ENCODE results near the gene ALAD.
A peak's percentile ranks its signal among the peaks of the same experiment; 100 is the strongest.
"Not testable (repeated sequence)": the region's sequence is repeated elsewhere in the genome, so short reads cannot be mapped to it uniquely, and the experiment has no call there.

Gene ALAD

GRCh38 chr9:113372059-113372458 lies 29.0 kb downstream of the ALAD start:
- no peak for DNase-seq

DNA sequence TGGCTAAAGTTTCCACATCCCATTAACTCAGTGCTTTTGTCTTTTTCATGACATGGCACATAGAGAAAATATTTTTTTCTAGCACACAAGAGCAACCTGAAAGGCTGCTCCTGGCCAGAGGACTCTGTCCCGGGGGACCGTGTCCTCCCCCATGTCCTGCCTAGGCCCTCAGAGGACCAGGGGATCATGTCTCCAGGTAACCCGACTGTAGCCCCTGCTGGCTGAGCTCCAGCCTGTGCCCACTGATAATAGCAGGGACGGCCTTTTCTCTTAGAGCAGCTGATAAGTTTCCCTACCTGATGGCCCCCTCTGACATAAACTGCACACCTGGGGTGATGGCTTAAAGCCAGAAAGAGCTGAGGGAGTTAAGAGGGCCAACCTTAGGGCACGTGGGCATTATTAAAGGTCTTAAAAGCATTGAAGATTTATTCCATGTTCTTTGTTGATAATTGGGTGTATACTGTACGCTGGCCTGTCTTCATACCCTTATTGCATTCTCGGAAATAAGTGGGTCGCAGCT lies 30.2 kb downstream of the ALAD start:
- DNase-seq, result no peak

DNA sequence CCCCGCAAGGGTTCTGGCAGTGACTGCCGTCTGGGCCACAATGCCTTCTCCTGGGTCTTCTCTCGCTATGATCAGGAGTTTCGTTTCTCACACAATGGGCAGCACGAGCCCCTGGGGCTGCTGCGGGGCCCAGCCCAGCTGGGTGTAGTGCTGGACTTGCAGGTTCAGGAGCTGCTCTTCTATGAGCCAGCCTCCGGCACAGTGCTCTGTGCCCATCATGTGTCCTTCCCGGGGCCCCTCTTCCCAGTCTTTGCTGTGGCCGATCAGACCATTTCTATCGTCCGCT lies 31.3 kb downstream of the ALAD start:
- DNase-seq, result no peak

GRCh38 chr9:113368982-113369854 lies 31.9 kb downstream of the ALAD start:
- no peak for DNase-seq

GRCh38 chr9:113368348-113368981 lies 32.6 kb downstream of the ALAD start:
- no peak for DNase-seq

DNA sequence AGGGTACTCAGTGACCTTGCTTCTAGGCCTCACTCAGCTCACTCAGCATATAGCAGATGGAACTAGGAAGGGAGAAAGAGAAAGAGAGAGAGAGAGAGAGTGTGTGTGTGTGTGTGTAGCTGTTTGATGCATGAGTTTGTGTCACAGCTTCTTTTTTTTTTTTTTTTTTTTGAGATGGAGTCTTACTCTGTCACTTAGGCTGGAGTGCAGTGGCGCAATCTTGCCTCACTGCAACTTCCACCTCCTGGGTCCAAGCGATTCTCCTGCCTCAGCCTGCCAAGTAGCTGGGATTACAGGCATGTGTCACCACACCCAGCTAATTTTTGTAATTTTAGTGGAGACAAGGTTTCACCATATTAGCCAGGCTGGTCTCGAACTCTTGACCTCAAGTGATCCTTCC lies 35.4 kb downstream of the ALAD start:
- DNase-seq, result not testable (repeated sequence)

DNA sequence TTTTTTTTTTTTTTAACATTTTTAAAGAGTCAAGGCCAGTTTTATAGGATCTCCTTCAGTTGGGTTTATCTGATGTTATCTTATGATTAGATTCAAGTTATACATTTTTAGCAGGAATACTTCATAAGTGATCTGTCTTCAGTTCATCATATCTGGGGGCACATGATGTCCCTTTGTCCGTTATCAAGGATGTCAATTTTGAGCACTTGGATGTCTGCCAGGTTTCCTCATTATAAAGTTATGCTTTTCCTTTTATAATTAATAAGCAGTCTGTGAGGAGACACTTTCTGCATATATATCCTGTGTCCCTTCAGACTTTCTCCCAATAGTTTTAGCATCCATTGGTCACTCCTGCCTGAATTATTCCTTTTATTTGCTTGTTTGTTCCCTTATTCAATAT lies 36.1 kb downstream of the ALAD start:
- no peak for DNase-seq

DNA sequence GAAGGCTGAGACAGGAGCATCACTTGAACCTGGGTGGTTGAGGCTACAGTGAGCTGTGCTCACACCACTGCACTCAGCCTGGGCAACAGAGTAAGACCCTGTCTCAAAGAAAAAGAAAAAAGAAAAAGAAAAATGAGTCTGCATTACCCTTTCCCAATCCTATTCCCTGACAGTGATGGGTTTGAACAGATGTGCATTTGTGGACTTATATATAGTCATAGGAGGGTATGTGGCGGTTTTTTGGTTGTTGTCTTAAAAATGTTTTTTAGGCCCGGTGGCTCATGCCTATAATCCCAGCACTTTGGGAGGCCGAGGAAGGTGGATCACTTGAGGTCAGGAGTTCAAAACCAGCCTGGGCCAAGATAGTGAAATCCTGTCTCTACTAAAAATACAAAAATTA lies 37.7 kb downstream of the ALAD start:
- no peak for DNase-seq

GRCh38 chr9:113361304-113362018 lies 39.6 kb downstream of the ALAD start:
- no peak for DNase-seq

GRCh38 chr9:113360242-113360842 lies 40.7 kb downstream of the ALAD start:
- DNase-seq, result no peak

DNA sequence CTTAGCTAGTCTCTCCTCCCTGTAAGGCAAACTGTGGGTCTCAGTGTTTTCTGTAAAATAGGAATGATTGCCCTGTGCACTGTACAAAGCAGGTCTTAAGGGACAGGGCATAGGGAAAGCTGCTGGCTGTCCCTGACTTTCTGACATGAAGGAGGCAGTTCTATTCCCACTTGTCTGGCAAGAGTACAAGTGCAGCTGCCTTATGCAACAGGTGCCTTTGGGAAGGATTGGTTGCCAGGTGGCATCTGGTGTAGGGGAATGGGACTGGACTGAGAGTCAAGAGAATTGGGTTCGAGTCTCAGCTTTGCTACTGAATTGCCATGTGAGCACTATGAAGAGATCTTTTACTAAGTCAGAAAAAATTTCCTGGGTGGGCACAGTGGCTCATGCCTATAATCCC lies 41.7 kb downstream of the ALAD start:
- DNase-seq, result no peak

- DNase-seq, result no peak
Observed at GRCh38 chr9:113356686-113357292, 44.3 kb downstream of the ALAD start.

- no peak for DNase-seq
Observed at GRCh38 chr9:113355040-113355596, 46.0 kb downstream of the ALAD start.

DNA sequence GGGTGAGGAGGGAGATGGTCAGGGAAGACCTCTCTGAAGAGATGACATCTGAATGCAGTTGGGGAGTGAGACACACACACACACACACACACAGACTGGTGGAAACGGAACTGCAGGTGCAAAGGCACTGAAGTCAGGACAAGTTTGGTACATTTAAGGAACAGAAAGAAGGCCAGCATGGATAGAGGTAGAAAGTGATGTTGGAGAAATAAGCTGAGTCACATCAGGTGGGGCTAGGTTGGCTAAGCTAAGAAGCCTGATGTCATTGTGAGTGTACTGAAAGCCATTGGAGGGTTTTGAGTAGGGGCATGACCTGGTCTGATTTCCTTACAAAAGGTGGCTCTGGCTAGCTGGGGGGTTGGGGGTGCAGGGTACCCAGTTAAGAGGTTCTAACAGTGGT lies 48.7 kb downstream of the ALAD start:
- no peak for DNase-seq

DNA sequence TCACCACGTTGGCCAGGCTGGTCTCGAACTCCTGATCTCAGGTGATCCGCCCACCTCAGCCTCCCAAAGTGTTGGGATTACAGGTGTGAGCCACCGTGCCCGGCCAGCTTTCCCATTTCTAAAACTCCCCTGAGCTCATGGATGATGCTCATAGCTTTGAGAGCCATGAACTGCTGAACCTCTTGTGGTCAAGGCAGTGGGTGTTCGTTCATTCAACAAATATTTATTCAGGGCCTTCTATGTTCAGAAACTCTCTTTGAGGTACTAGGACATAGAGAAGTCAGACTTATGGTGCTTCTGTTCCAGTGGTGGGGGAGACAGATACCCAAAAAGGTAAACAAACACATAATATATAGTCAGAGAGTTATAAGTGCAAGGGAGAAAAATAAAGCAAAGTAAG lies 49.1 kb downstream of the ALAD start:
- DNase-seq, result no peak

- peak in 2 of 6 experiments; percentile 4 to 16 for DNase-seq
Observed at GRCh38 chr9:113350937-113351336, 50.1 kb downstream of the ALAD start.

DNA sequence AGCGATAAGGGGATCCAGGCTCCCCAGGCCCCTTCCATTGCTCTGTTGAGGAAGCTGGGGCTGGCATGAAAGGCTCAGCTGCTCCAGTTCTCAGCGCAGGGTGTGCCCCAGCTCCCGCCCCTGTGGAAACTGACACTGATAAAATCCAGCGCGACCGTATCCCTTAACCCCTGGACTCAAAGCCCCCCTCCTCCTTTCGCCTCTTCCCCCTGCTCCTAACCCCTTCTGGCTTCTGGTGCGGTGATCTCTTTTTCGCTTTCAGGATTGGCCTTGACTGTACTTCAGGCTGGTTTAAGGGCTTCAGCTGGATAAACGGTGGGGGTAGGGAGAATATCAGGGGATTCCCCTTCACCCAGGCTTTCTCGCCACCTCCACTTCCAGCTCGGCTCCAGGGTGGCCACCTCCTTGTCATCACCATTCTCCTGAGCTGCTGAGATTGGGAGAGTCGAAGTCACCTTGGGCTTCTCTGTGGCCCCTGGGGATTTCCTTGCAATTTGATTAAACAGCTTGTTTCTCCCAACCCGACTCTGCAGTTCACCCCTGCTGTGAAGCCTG lies 50.9 kb downstream of the ALAD start:
- DNase-seq, result no peak

DNA sequence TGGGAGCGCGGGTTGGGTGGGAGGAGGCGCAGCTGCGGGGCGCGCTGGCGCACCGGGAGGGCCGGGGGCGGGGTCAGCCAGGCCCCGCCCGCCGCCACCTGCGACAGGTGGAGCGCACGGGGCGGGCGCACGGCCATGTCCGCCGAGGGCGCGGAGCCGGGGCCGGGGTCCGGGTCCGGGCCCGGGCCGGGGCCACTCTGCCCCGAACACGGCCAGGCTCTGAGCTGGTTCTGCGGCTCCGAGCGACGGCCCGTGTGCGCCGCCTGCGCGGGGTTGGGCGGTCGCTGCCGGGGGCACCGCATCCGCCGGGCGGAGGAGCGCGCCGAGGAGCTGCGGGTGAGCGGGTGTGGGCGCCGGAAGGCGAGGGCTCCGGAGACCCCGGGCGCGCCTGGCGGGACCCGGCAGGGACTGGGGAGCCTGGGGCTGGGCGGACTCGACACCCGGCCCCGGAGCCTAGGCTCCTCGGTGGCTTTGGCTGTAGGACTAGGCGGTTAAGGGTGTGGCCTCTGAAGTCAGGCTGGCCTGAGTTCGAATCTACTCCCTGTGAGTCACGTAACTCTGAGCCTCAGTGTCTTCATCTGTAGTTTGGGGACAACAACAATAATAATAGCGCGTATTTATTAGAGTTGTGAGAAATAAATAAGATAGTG lies 51.5 kb downstream of the ALAD start, which contains the start of gene BSPRY:
Gene BSPRY, plus strand, starts transcription at position 97 of the 650 bp plus-strand sequence. Its CDS starts 39 bp downstream, at position 136.
- DNase-seq, result peak in 3 of 6 experiments; percentile 10 to 43 (median 31)

GRCh38 chr9:113349066-113349444 lies 52.0 kb downstream of the ALAD start:
- DNase-seq, result no peak

DNA sequence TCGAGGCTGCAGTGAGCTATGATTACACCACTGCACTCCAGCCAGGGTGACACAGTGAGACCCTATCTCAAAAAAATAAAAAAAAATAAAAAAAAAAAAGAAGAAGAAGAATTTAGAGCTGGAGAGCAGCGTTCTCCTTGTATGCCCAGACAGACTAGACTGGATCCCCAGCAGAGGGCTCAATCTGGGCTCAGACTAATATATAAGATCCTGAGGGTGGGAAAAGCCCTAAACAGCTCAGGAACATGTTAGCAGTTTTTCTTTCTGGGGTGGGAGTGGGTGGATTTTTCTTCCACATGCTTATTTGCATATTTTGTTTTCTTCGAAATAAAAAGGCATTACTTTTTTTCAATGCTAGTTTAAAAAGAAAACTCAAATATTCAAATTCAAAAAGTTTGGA lies 52.6 kb downstream of the ALAD start:
- no peak for DNase-seq

GRCh38 chr9:113345671-113346070 lies 55.4 kb downstream of the ALAD start:
- DNase-seq, result no peak

DNA sequence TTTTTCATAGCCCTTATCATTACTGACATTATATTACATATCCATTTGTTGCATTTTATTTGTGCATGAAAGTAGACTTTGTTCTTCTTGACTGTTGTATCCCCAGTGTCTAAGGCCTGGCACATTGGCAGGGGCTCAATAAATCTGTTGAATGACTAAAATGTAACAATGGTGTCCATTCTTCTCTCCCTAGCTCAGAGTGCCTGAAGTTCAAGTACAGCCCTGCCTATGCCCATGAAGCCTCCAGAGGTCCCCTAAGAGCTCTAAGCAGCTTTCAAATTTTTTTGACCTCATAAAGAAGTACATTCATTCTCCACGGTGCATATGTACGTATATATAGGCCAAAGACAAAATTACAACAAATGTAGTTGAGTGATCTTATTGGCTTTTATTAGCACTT lies 55.9 kb downstream of the ALAD start:
- no peak for DNase-seq
